K562 (cell line): Measurements from ENCODE around the gene TRMT10A. TPM values are rescaled to one million over a fixed set of nuclear protein-coding genes. Genes with fewer than 3 reads are reported as not detected.

ENCODE experiments used
- ATAC-seq: fragments of 200-7000 bp; cut with Tn5 transposase; 3 replicates; pipeline ENCODE4 v1.9.1; 2020; ENCODE audit warnings: moderate library complexity
- BruUV-seq: library from RNA; stranded (reverse); fragments of 400-500 nt; replicated peaks from 2 replicates; lab custom pipeline; 2021; lab: Mats Ljungman, UMichigan
- CTCF ChIA-PET: fragments of 300-600 bp; formaldehyde crosslinking; extraction: SDS; loops from one replicate; lab custom pipeline; 2021; ENCODE audit warnings: low intra/inter-chr PET ratio; lab: Yijun Ruan, JAX
- POLR2A ChIA-PET: fragments of 300-600, 350-650 bp; sonication (Branson Sonifier 250); formaldehyde crosslinking; extraction: SDS; loops from one replicate; lab custom pipeline; 2021; ENCODE audit warnings: antibody characterized with exemption, inconsistent platforms; lab: Yijun Ruan, JAX
- DNase-seq, 4 experiments: peaks; one replicate each; pipeline versions ENCODE4 v3.0.0 to v3.0.0-alpha.2; 2011 to 2018; ENCODE audit warnings: low spot score in 3 of 4, mixed read lengths in 3 of 4; ENCODE audit errors: extremely low read depth in 1 of 4
- FAIRE-seq: peaks from 2 replicates; lab custom pipeline; 2011; peaks lifted over from hg19 to GRCh38; lab: Jason Lieb, UNC
- H2AFZ ChIP-seq: 2 replicates; pipeline ENCODE4 v1.6.0; 2011; ENCODE audit warnings: low read depth, low read length, control low read depth, inconsistent platforms
- H3K27ac ChIP-seq: fragments of 200-600 bp; 3 replicates; pipeline ENCODE4 v1.8.0; 2011; ENCODE audit warnings: low read depth, mild to moderate bottlenecking, control low read depth, inconsistent platforms, low read length, moderate library complexity, mixed read lengths; ENCODE audit errors: extremely low read depth
- H3K27me3 ChIP-seq, 2 experiments: fragments of 300-600 bp in 1 of 2; 2 replicates in 1 of 2; 3 replicates in 1 of 2; pipeline versions ENCODE4 v1.6.0 to v1.8.0; 2011; ENCODE audit warnings: inconsistent platforms in 2 of 2, low read length in 2 of 2, mild to moderate bottlenecking in 1 of 2, mixed read lengths in 1 of 2, moderate library complexity in 1 of 2; ENCODE audit not compliant: control insufficient read depth in 2 of 2, insufficient read depth in 2 of 2
- H3K36me3 ChIP-seq: fragments of 300-600 bp; 3 replicates; pipeline ENCODE4 v1.8.0; 2011; ENCODE audit warnings: mild to moderate bottlenecking, low read length, inconsistent platforms; ENCODE audit not compliant: control insufficient read depth, insufficient read depth
- H3K4me1 ChIP-seq, 2 experiments: fragments of 200-600 bp in 1 of 2; replicated peaks in 1 of 2; 2 replicates in 1 of 2; 3 replicates in 1 of 2; pipeline versions ENCODE4 v1.5.1 to v1.8.0; 2011; ENCODE audit warnings: inconsistent platforms in 2 of 2, low read length in 2 of 2, mild to moderate bottlenecking in 1 of 2, mixed read lengths in 1 of 2, moderate library complexity in 1 of 2; ENCODE audit not compliant: control insufficient read depth in 2 of 2, insufficient read depth in 2 of 2
- H3K4me2 ChIP-seq: 2 replicates; pipeline ENCODE4 v1.6.1; 2011; ENCODE audit warnings: low read length, control low read depth, inconsistent platforms, mixed read lengths; ENCODE audit not compliant: insufficient read depth
- H3K4me3 ChIP-seq: fragments of 200-600 bp; sonication (generic), shearing (Covaris generic); 2 replicates; pipeline ENCODE4 v1.5.1; 2016; ENCODE audit warnings: control low read depth, inconsistent platforms
- H3K79me2 ChIP-seq: fragments of 200-600 bp; 3 replicates; pipeline ENCODE4 v1.8.0; 2011; ENCODE audit warnings: low read length, inconsistent platforms; ENCODE audit not compliant: control insufficient read depth, insufficient read depth
- H3K9ac ChIP-seq, 2 experiments: 2 replicates each; pipeline versions ENCODE4 v1.6.0 to v1.6.1; 2011; ENCODE audit warnings: low read depth in 2 of 2, low read length in 2 of 2, control low read depth in 1 of 2, inconsistent platforms in 1 of 2, mild to moderate bottlenecking in 1 of 2, mixed read lengths in 1 of 2; ENCODE audit not compliant: insufficient read depth in 1 of 2
- H3K9me1 ChIP-seq: one replicate; pipeline ENCODE4 v1.6.0; 2011; ENCODE audit warnings: inconsistent platforms, mild to moderate bottlenecking, low read length, moderate library complexity; ENCODE audit not compliant: control insufficient read depth, insufficient read depth
- H3K9me3 ChIP-seq: replicated peaks from 2 replicates; pipeline ENCODE4 v1.5.1; 2011; ENCODE audit warnings: low read depth, low read length, inconsistent platforms; ENCODE audit not compliant: control insufficient read depth, insufficient read depth
- H4K20me1 ChIP-seq: replicated peaks from 2 replicates; pipeline ENCODE4 v1.6.1; 2011; ENCODE audit warnings: low read length, inconsistent platforms, mixed read lengths; ENCODE audit not compliant: control insufficient read depth, insufficient read depth
- CCAR2 ChIP-seq: fragments of 200-400 bp; formaldehyde crosslinking; IDR thresholded peaks from 2 replicates; pipeline ENCODE4 v1.6.1; 2017; ENCODE audit warnings: mild to moderate bottlenecking, low read depth, low read length
- CEBPB ChIP-seq: fragments of 450-650 bp; IDR thresholded peaks from 2 replicates; pipeline ENCODE4 v1.6.1; 2016; ENCODE audit warnings: missing genetic modification characterization, missing compliant biosample characterization
- KDM2B ChIP-seq: fragments of 250-450 bp; sonication (Bioruptor Pico); IDR thresholded peaks from 2 replicates; pipeline ENCODE4 v1.8.0; 2021; ENCODE audit warnings: mild to moderate bottlenecking, moderate library complexity
- REST ChIP-seq, 2 experiments: fragments of 450-650 bp; formaldehyde crosslinking in 1 of 2; IDR thresholded peaks; 2 replicates each; pipeline versions ENCODE4 v1.4.0 to v1.6.1; 2014 to 2020; ENCODE audit warnings: mild to moderate bottlenecking in 2 of 2, borderline replicate concordance in 1 of 2, low read depth in 1 of 2
- SRSF1 ChIP-seq: fragments of 200-400 bp; formaldehyde crosslinking; IDR thresholded peaks from 2 replicates; pipeline ENCODE4 v1.6.1; 2017; ENCODE audit warnings: mild to moderate bottlenecking, low read depth, low read length, moderate library complexity
- SUPT5H ChIP-seq: fragments of 450-650 bp; IDR thresholded peaks from 2 replicates; pipeline ENCODE4 v1.6.1; 2016
- ZNF436 ChIP-seq: fragments of 250-450, 450-650 bp; sonication (Bioruptor Pico); formaldehyde crosslinking; IDR thresholded peaks from 2 replicates; pipeline ENCODE4 v1.7.0; 2020; ENCODE audit warnings: mild to moderate bottlenecking
- WGBS: fragments of 100-300 bp; shearing (Covaris generic); methylation state at CpG from one replicate; pipeline ENCODE4 v1.1.6; 2016; ENCODE audit warnings: low coverage, mixed read lengths; ENCODE audit not compliant: insufficient coverage; ENCODE audit errors: missing lambda C conversion rate; 5-methylcytosine and 5-hydroxymethylcytosine counted together
- in situ Hi-C: fragments of 300-500 bp; cut with MboI; formaldehyde crosslinking; loops from 4 replicates; pipeline ENCODE4 v1.15.0; 2018; ENCODE audit warnings: inconsistent platforms, mixed read lengths
- intact Hi-C: fragments of 100-400 bp; cut with micrococcal nuclease; formaldehyde crosslinking; loops from 2 replicates; pipeline ENCODE4 v1.14.2; 2022
- polyA plus RNA-seq, 8 experiments: library from polyadenylated mRNA; depleted of rRNA in 4 of 8; stranded (reverse) in 5 of 8; unstranded in 3 of 8; fragments of >200 nt; fragmentation: Nextera tagmentation in 2 of 8; fragmentation: Illumina TruSeq in 1 of 8; extraction: Ambion mirVana in 2 of 8; extraction: Trizol in 1 of 8; gene quantifications; 2 replicates each; pipeline versions ENCODE4 v1.2.1 to v1.2.3, GENCODE V29; 2011 to 2014; ENCODE audit warnings: inconsistent platforms in 1 of 8, missing spikeins in 1 of 8
- total RNA-seq, 7 experiments: library from RNA; depleted of rRNA in 6 of 7; stranded (reverse); fragments of >200 nt in 6 of 7; fragmentation: Illumina TruSeq in 2 of 7; extraction: Trizol in 2 of 7; gene quantifications; 2 replicates each; pipeline versions ENCODE4 v1.2.1 to v1.2.3, GENCODE V29; 2011 to 2021; ENCODE audit warnings: low replicate concordance in 1 of 7

The TRMT10A gene
- total and polyA plus RNA-seq, 9 of the 15 experiments (the other 6 are each of a cell fraction or from before 2014, with no cell fraction given) = 6.5 to 16.1 (median 12.7) TPM

GRCh38 chr4:99540277-99540939 lies 23.4 kb downstream of the TRMT10A start:
- Histone ChIP-seq H3K4me2 (no peak overlapping the region), H3K9ac (no peak overlapping the region), H3K79me2 (no peaks in the 10 kb centered on the region), H3K4me3 (no peak overlapping the region), H3K9me1 (no peaks in the 10 kb centered on the region), H2AFZ (no peak overlapping the region), H3K27ac (no peak overlapping the region), H3K9me3 (no peaks in the 10 kb centered on the region), H3K4me1 (no peaks in the 10 kb centered on the region), H4K20me1 (no peaks in the 10 kb centered on the region), H3K27me3 (no peaks in the 10 kb centered on the region), H3K36me3 (no peaks in the 10 kb centered on the region)
- POLR2A ChIA-PET = no interaction called here
- in situ Hi-C loops (no loop called here), intact Hi-C loops (no loop called here)
- CTCF ChIA-PET = no interaction called here
- ATAC-seq = no peak
- DNase-seq = no peak
- FAIRE-seq = no peak
- BruUV-seq = no TSS peak
- TF ChIP-seq CCAR2 (no peak), ZNF436 (no peak), SRSF1 (no peak), SUPT5H (no peak), CEBPB (tag) (no peak)
- TF ChIP-seq, all 486 proteins: peak for 0

GRCh38 chr4:99537674-99538073 lies 26.2 kb downstream of the TRMT10A start:
- ATAC-seq (no peak), DNase-seq (no peak), FAIRE-seq (no peak)
- ChIA-PET POLR2A (no interaction called here), CTCF (no interaction called here)
- Histone ChIP-seq H3K4me1 (no peaks in the 10 kb centered on the region), H4K20me1 (no peaks in the 10 kb centered on the region), H3K36me3 (no peaks in the 10 kb centered on the region), H2AFZ (no peak overlapping the region), H3K9ac (no peak overlapping the region), H3K27me3 (no peaks in the 10 kb centered on the region), H3K9me3 (no peaks in the 10 kb centered on the region), H3K9me1 (no peaks in the 10 kb centered on the region), H3K27ac (no peak overlapping the region), H3K79me2 (no peaks in the 10 kb centered on the region), H3K4me3 (no peak overlapping the region), H3K4me2 (no peak overlapping the region)
- no TSS peak for BruUV-seq
- WGBS = 6% methylated on average over 4 of the region's 4 CpGs
- in situ Hi-C loops = no loop called here
- intact Hi-C loops = no loop called here
- TF ChIP-seq REST (IDR thresholded peaks at IDR 0.05; ENCODE audit: borderline replicate concordance) = no peak
- no peak for TF ChIP-seq REST (CRISPR knock-in tag; IDR thresholded peaks at IDR 0.05; ENCODE audit: low read depth)
- TF ChIP-seq KDM2B (CRISPR knock-in tag) = no peak
